Liver (tissue), 9 donors: ENCODE measurements around the gene PDCD6IP. TPM values are rescaled to one million over a fixed set of nuclear protein-coding genes. Genes with fewer than 3 reads are reported as not detected.

Experiments used
- DNase-seq: peaks from one replicate; pipeline ENCODE4 v3.0.0-alpha.2; 2017; ENCODE audit warnings: low spot score
- H3K27ac ChIP-seq, 2 donors: one replicate each; pipeline ENCODE4 v1.7.0; 2013; ENCODE audit warnings: inconsistent platforms in 2 of 2, low read length in 2 of 2, control low read depth in 1 of 2, low read depth in 1 of 2, mild to moderate bottlenecking in 1 of 2
- H3K27me3 ChIP-seq, 4 donors: one replicate each; pipeline versions ENCODE4 v1.6.1 to v1.7.0; 2013; ENCODE audit warnings: low read length in 3 of 4, inconsistent platforms in 1 of 4, mild to moderate bottlenecking in 1 of 4, moderate library complexity in 1 of 4; ENCODE audit not compliant: control insufficient read depth in 4 of 4, insufficient read depth in 4 of 4
- H3K36me3 ChIP-seq, 4 donors: one replicate each; pipeline versions ENCODE4 v1.6.1 to v1.7.0; 2013; ENCODE audit warnings: low read length in 3 of 4, mild to moderate bottlenecking in 3 of 4, low read depth in 1 of 4, moderate library complexity in 1 of 4; ENCODE audit not compliant: control insufficient read depth in 4 of 4, insufficient read depth in 3 of 4
- H3K4me1 ChIP-seq, 4 donors: one replicate each; pipeline versions ENCODE4 v1.6.1 to v1.7.0; 2013; ENCODE audit warnings: low read length in 3 of 4, mild to moderate bottlenecking in 3 of 4, moderate library complexity in 1 of 4; ENCODE audit not compliant: control insufficient read depth in 4 of 4, insufficient read depth in 4 of 4
- H3K4me3 ChIP-seq, 3 donors: one replicate each; pipeline versions ENCODE4 v1.6.1 to v1.7.0; 2013; ENCODE audit warnings: low read length in 3 of 3, control low read depth in 1 of 3, low read depth in 1 of 3, mild to moderate bottlenecking in 1 of 3
- H3K9ac ChIP-seq, 2 donors: one replicate each; pipeline ENCODE4 v1.7.0; 2013; ENCODE audit warnings: low read length in 2 of 2, mild to moderate bottlenecking in 2 of 2, moderate library complexity in 2 of 2, control low read depth in 1 of 2, low read depth in 1 of 2
- H3K9me3 ChIP-seq, 4 donors: one replicate each; pipeline versions ENCODE4 v1.6.1 to v1.7.0; 2013; ENCODE audit warnings: low read length in 3 of 4; ENCODE audit not compliant: control insufficient read depth in 4 of 4
- ATF3 ChIP-seq: IDR thresholded peaks from 2 replicates; pipeline ENCODE4 v1.6.1; 2016; ENCODE audit warnings: antibody characterized with exemption
- CTCF ChIP-seq: fragments of 150-350 bp; IDR thresholded peaks from 2 replicates; pipeline ENCODE4 v1.5.1; 2017; ENCODE audit warnings: improper control_type of control experiment, low read depth, low read length; ENCODE audit not compliant: missing input control
- EGR1 ChIP-seq, 2 donors: IDR thresholded peaks; 2 replicates each; pipeline ENCODE4 v1.6.1; 2016 to 2018; ENCODE audit warnings: antibody characterized with exemption in 2 of 2, low read depth in 2 of 2
- FOXA1 ChIP-seq: IDR thresholded peaks from 2 replicates; pipeline ENCODE4 v1.6.1; 2016; ENCODE audit warnings: antibody characterized with exemption
- FOXA2 ChIP-seq: IDR thresholded peaks from 2 replicates; pipeline ENCODE4 v1.6.1; 2016; ENCODE audit warnings: antibody characterized with exemption
- GABPA ChIP-seq, 2 donors: IDR thresholded peaks in 1 of 2; conservative IDR thresholded peaks in 1 of 2; 2 replicates each; pipeline ENCODE4 v1.6.1; 2016; ENCODE audit warnings: antibody characterized with exemption in 2 of 2, mild to moderate bottlenecking in 1 of 2, moderate library complexity in 1 of 2
- HNF4A ChIP-seq, 2 donors: conservative IDR thresholded peaks; 2 replicates each; pipeline ENCODE4 v1.6.1; 2016; ENCODE audit warnings: antibody characterized with exemption in 2 of 2, mild to moderate bottlenecking in 2 of 2
- HNF4G ChIP-seq: IDR thresholded peaks from 2 replicates; pipeline ENCODE4 v1.6.1; 2016; ENCODE audit warnings: antibody characterized with exemption
- JUND ChIP-seq, 2 donors: IDR thresholded peaks; 2 replicates each; pipeline ENCODE4 v1.6.1; 2016; ENCODE audit warnings: antibody characterized with exemption in 2 of 2
- MAX ChIP-seq: IDR thresholded peaks from 2 replicates; pipeline ENCODE4 v1.6.1; 2016; ENCODE audit warnings: antibody characterized with exemption
- NR2F2 ChIP-seq: IDR thresholded peaks from 2 replicates; pipeline ENCODE4 v1.6.1; 2016; ENCODE audit warnings: antibody characterized with exemption
- RAD21 ChIP-seq, 2 donors: IDR thresholded peaks; 2 replicates each; pipeline ENCODE4 v1.6.1; 2016; ENCODE audit warnings: antibody characterized with exemption in 2 of 2, mild to moderate bottlenecking in 2 of 2
- REST ChIP-seq: IDR thresholded peaks from 2 replicates; pipeline ENCODE4 v1.6.1; 2016; ENCODE audit warnings: antibody characterized with exemption, mild to moderate bottlenecking
- RXRA ChIP-seq, 2 donors: IDR thresholded peaks; 2 replicates each; pipeline ENCODE4 v1.6.1; 2017 to 2018; ENCODE audit warnings: antibody characterized with exemption in 2 of 2, mild to moderate bottlenecking in 1 of 2
- SP1 ChIP-seq: IDR thresholded peaks from 2 replicates; pipeline ENCODE4 v1.6.1; 2018; ENCODE audit warnings: antibody characterized with exemption, mild to moderate bottlenecking
- TAF1 ChIP-seq: conservative IDR thresholded peaks from 2 replicates; pipeline ENCODE4 v1.6.1; 2016; ENCODE audit warnings: antibody characterized with exemption, mild to moderate bottlenecking
- YY1 ChIP-seq: IDR thresholded peaks from 2 replicates; pipeline ENCODE4 v1.6.1; 2016; ENCODE audit warnings: antibody characterized with exemption, mild to moderate bottlenecking
- ZBTB33 ChIP-seq: IDR thresholded peaks from 2 replicates; pipeline ENCODE4 v1.6.1; 2016; ENCODE audit warnings: antibody characterized with exemption
- WGBS: extraction: QIAGEN DNeasy Blood & Tissue Kit; methylation state at CpG from one replicate; pipeline ENCODE4 v1.1.7; 2013; 5-methylcytosine and 5-hydroxymethylcytosine counted together
- polyA plus RNA-seq, 2 donors: library from polyadenylated mRNA; stranded (reverse) in 1 of 2; unstranded in 1 of 2; fragments of 200-250 nt in 1 of 2; fragments of >200 nt in 1 of 2; fragmentation: Nextera tagmentation in 1 of 2; extraction: Ambion mirVana in 1 of 2; gene quantifications; one replicate each; pipeline versions ENCODE4 v1.2.1 to v1.2.3, GENCODE V29; 2013 to 2015
- total RNA-seq, 2 donors: library from RNA; depleted of rRNA; stranded (reverse); fragments of >200 nt; gene quantifications; one replicate each; pipeline ENCODE4 v1.2.3, GENCODE V29; 2014
- donor health status: healthy.
- donor health status: healthy.
- donor health status: healthy.
- donor health status: healthy.
- donor health status: healthy.

The PDCD6IP gene
- total and polyA plus RNA-seq, 4 donors: 31.9 to 73.8 (median 47.9) TPM

GRCh38 chr3:33823821-33824220, 25.4 kb downstream of the PDCD6IP start:
- Histone ChIP-seq H3K4me3 (no peak overlapping the region), H3K9me3 (no peaks in the 10 kb centered on the region), H3K9ac (no peak overlapping the region), H3K36me3 (peaks cover 1 to 33% (median 27%) of the 10 kb centered on the region in 4 donors), H3K27me3 (no peaks in the 10 kb centered on the region), H3K27ac (no peak overlapping the region), H3K4me1 (peaks cover 0 to 1% (median 0%) of the 10 kb centered on the region in 4 donors)
- TF ChIP-seq FOXA2 (no peak), CTCF (no peak), ATF3 (no peak), RXRA (IDR thresholded peaks at IDR 0.05) (no peak), MAX (no peak), EGR1 (IDR thresholded peaks at IDR 0.05; ENCODE audit: low read depth in 2 of 2) (no peak), RAD21 (IDR thresholded peaks at IDR 0.05) (no peak), TAF1 (no peak), HNF4A (conservative IDR thresholded peaks at IDR 0.05) (no peak), HNF4G (no peak), REST (no peak), NR2F2 (no peak), ZBTB33 (no peak), SP1 (no peak), GABPA (IDR thresholded peaks at IDR 0.05 in 1 of 2, conservative IDR thresholded peaks at IDR 0.05 in 1 of 2) (no peak), FOXA1 (no peak), JUND (IDR thresholded peaks at IDR 0.05) (no peak), YY1 (no peak)
- 89% methylated on average over 1 of the region's 1 CpG for WGBS
- DNase-seq: no peak
